Subcutaneous abdominal adipose tissue (tissue), 5 donors: ENCODE measurements around the gene ADAMTS17.

ENCODE experiments used
- H3K27ac ChIP-seq: one replicate; pipeline ENCODE4 v1.7.0; 2013; ENCODE audit warnings: low read depth, mild to moderate bottlenecking, inconsistent platforms, low read length, moderate library complexity
- H3K27me3 ChIP-seq, 5 donors: one replicate each; pipeline ENCODE4 v1.7.0; 2013; ENCODE audit warnings: low read length in 5 of 5, inconsistent platforms in 1 of 5; ENCODE audit not compliant: control insufficient read depth in 5 of 5, insufficient read depth in 4 of 5
- H3K36me3 ChIP-seq, 5 donors: one replicate each; pipeline ENCODE4 v1.7.0; 2013; ENCODE audit warnings: low read length in 5 of 5; ENCODE audit not compliant: control insufficient read depth in 5 of 5, insufficient read depth in 5 of 5
- H3K4me1 ChIP-seq, 5 donors: one replicate each; pipeline ENCODE4 v1.7.0; 2013; ENCODE audit warnings: low read length in 5 of 5, mild to moderate bottlenecking in 3 of 5, moderate library complexity in 1 of 5; ENCODE audit not compliant: control insufficient read depth in 5 of 5, insufficient read depth in 5 of 5
- H3K4me3 ChIP-seq, 5 donors: one replicate each; pipeline ENCODE4 v1.7.0; 2013; ENCODE audit warnings: low read length in 5 of 5, low read depth in 1 of 5
- H3K9ac ChIP-seq, 5 donors: one replicate each; pipeline ENCODE4 v1.7.0; 2013; ENCODE audit warnings: low read length in 5 of 5, mild to moderate bottlenecking in 4 of 5, moderate library complexity in 3 of 5
- H3K9me3 ChIP-seq, 5 donors: one replicate each; pipeline ENCODE4 v1.7.0; 2013; ENCODE audit warnings: low read length in 5 of 5; ENCODE audit not compliant: control insufficient read depth in 5 of 5
- donor health status: healthy.
- donor health status: healthy.
- donor health status: healthy.
- donor health status: healthy.
- donor health status: healthy.

The ADAMTS17 gene

DNA sequence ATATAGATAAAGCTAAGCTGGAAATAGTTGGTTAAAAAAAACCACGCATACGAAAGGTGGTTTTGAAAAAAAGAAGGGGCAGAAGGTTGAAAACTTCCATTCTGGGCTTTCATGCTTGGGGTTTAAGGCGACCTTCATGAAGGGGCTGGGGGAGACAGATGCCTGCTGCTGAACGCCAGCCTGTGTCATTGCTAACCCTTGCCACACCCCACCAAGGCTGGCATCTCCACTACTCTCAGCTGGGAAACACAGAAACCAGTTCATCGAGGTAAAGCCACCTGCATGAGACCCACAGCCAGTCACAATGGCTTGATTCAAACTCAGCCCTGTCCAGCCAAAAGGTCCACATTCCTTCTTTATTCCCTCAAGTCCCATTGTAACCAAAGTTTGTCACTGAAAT, 78.7 kb downstream of the ADAMTS17 start:
- Histone ChIP-seq H3K36me3 (peaks cover 0 to 3% (median 0%) of the 10 kb centered on the region in 5 donors), H3K4me3 (no peak overlapping the region), H3K9me3 (no peaks in the 10 kb centered on the region), H3K9ac (no peak overlapping the region), H3K4me1 (no peaks in the 10 kb centered on the region), H3K27me3 (no peaks in the 10 kb centered on the region), H3K27ac (no peak overlapping the region)

GRCh38 chr15:100261302-100262240, 80.2 kb downstream of the ADAMTS17 start:
- no peak overlapping the region for H3K4me3 ChIP-seq
- H3K9me3 ChIP-seq: no peaks in the 10 kb centered on the region

DNA sequence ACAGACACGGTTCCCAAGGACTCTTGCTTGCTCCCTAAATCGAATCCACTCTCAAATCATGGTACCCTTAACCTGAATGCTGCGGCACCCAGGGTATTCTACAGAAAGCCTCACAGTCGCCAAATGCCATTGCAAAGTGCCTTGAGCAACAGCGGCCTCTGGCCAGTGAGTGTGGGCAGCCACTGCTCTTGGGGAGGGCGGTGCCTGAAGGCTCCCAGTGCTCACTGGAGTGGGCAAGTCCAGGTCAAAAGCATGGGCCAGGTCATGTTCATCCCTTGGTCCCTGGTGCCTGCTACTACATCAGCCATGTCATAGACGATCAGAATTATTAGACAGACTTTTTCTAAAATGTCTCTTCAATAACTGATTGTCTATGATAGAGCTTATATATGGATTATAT, 82.5 kb downstream of the ADAMTS17 start:
- peaks cover 0 to 3% (median 0%) of the 10 kb centered on the region in 5 donors for H3K36me3 ChIP-seq
- no peak overlapping the region for H3K4me3 ChIP-seq
- no peaks in the 10 kb centered on the region for H3K4me1 ChIP-seq
- no peaks in the 10 kb centered on the region for H3K27me3 ChIP-seq
- no peak overlapping the region for H3K27ac ChIP-seq
- H3K9me3 ChIP-seq: no peaks in the 10 kb centered on the region
- no peak overlapping the region for H3K9ac ChIP-seq

More at GRCh38 chr15:100261302-100262240, 80.2 kb downstream of the ADAMTS17 start:
- no peaks in the 10 kb centered on the region for H3K4me1 ChIP-seq
- H3K27me3 ChIP-seq: no peaks in the 10 kb centered on the region
- peaks cover 0 to 3% (median 0%) of the 10 kb centered on the region in 5 donors for H3K36me3 ChIP-seq
- H3K9ac ChIP-seq: no peak overlapping the region
- no peak overlapping the region for H3K27ac ChIP-seq

DNA sequence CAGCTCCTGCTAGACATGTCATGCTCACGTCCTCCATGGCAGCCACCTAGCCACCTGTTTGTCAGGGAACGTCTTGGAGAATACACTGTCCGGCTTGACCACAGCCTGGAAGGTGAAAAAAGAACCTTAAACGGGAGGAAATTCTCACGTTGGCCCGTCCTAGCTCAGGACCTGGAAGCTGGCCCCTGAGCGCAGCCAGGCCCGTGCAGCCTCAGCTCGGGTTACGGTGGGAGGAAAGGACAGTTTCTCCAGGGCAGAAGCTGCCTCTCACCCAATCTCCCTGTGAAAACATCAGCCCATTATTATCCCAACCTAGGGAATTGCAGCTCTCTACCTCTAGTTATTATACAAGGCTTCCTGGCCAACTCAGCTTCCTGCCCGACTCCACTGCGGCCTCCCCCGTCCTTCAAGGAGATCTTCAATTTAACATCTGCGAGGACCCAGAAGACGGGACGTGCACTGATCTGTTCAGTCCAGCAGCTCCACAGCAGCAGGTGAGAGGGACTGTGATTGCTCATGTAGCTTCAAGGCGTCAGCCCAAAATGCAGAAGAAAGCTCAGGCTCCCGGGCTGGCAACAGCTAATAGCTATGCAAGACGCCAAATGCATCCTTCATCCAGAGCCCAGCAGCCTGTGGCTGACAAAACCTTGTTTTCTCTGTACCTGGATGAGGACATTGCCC, 84.7 kb downstream of the ADAMTS17 start:
- Histone ChIP-seq H3K36me3 (peaks cover 0 to 3% (median 0%) of the 10 kb centered on the region in 5 donors), H3K27ac (no peak overlapping the region), H3K27me3 (no peaks in the 10 kb centered on the region), H3K9me3 (no peaks in the 10 kb centered on the region), H3K4me3 (no peak overlapping the region), H3K4me1 (no peaks in the 10 kb centered on the region), H3K9ac (no peak overlapping the region)

DNA sequence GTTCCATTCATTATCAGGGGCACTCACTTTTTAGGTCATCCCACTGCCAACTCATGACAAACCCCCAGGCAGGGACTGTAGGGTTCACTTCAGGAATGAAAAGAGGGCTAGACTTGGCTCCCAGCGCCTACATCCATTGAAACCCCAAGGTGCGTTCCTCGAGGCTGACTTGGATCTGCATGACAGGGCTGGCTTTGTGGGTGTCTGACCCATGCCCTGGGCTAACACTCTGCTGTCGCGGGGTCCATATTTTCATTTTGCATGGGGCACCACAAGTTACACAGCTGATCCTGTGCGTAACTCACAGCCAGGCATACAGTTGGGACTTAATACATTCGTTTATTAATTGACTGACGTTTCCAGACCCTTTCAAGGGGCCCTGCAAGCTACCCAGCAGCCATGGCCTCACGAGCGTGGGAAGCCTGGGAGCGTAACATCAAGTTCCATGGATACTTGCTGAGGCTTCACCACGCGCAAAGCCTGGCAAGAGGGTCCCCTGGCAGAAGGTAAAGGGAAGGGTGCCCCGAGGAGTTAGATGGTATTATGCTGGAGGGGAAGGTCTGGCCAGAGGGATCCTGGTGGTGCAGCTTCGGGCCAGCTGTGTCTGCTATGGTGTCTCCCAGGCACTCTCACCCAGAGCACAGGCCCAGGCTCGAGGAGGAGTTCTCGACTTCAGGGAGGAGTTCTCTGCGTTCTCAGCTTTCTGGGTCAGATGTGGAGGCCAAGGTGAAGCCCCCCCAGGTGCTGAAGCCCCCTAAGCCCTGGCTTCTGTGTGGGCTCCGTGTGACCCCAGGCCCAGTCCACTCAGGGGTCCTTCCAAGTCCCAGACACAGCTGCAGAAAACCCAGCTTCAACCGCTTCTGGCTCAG, 85.4 kb downstream of the ADAMTS17 start:
- Histone ChIP-seq H3K36me3 (peaks cover 0 to 3% (median 0%) of the 10 kb centered on the region in 5 donors), H3K4me3 (no peak overlapping the region), H3K4me1 (no peaks in the 10 kb centered on the region), H3K9me3 (no peaks in the 10 kb centered on the region), H3K9ac (no peak overlapping the region), H3K27me3 (no peaks in the 10 kb centered on the region), H3K27ac (no peak overlapping the region)

DNA sequence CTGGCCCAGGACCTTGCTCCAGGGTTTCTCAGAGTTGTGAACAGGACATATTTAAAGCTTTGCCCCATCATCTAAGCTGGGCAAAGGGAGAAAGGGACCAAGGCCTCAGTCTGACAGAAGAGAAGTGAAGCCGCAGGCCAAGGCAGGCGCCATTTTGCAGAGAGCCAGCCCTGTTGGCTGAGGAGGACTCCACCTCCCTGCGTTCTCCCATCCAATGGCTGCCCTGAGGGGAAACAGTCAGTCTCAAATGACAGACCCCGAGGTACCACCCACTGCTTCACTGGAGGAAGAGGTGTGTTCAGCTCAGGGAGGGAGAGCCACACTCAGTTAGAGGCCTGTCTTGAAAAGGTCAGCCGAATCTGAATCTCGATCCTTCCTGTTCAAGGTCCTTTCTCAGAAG, 86.1 kb downstream of the ADAMTS17 start:
- Histone ChIP-seq H3K4me1 (no peaks in the 10 kb centered on the region), H3K27ac (no peak overlapping the region), H3K4me3 (no peak overlapping the region), H3K27me3 (no peaks in the 10 kb centered on the region), H3K9me3 (no peaks in the 10 kb centered on the region), H3K9ac (no peak overlapping the region), H3K36me3 (no peaks in the 10 kb centered on the region)

GRCh38 chr15:100254691-100255090, 87.1 kb downstream of the ADAMTS17 start:
- Histone ChIP-seq H3K9me3 (no peaks in the 10 kb centered on the region), H3K36me3 (no peaks in the 10 kb centered on the region), H3K4me1 (no peaks in the 10 kb centered on the region), H3K27ac (no peak overlapping the region), H3K4me3 (no peak overlapping the region), H3K9ac (no peak overlapping the region), H3K27me3 (no peaks in the 10 kb centered on the region)

DNA sequence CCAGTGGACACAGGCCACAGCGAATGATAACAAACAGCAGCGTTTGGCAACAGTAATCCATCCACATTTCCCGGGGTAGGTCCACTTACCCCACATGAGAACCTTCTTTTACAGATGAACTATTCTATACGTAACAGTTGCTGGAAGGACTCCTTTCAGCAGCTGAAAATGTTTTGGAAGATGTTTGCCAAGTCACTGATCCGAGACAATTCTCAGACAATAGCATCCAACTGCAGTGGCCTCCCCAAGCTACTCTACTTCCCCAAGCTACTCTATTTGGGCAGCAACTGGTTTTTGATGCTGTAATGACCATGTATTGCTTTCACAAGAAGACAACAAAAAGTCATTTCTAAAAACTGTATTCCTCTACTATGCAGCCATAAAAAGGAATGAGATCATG, 87.5 kb downstream of the ADAMTS17 start:
- H3K4me3 ChIP-seq: no peak overlapping the region
- H3K27ac ChIP-seq: no peak overlapping the region
- no peaks in the 10 kb centered on the region for H3K4me1 ChIP-seq
- no peaks in the 10 kb centered on the region for H3K27me3 ChIP-seq
- H3K36me3 ChIP-seq: no peaks in the 10 kb centered on the region
- H3K9ac ChIP-seq: no peak overlapping the region
- H3K9me3 ChIP-seq: no peaks in the 10 kb centered on the region

DNA sequence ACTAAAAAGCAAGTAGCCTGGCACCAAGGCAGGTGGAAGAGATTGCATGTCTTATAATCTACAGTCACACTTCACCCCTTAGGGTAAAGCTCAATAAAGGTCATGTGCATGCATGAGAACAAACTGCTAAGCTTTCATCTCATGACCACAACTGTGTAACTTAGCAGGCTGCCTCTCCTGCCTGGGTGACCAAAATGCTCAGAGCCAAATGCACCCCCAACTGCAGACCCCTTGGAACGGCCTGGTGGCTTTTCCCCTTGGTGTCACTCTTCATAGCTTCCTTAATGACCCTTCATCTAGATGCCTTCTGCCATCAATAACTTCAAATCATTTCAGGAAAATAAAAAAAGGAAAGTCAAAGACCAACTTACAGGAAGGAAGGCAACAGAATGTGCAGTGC, 88.1 kb downstream of the ADAMTS17 start:
- H3K9me3 ChIP-seq: no peaks in the 10 kb centered on the region
- H3K36me3 ChIP-seq: no peaks in the 10 kb centered on the region
- no peak overlapping the region for H3K4me3 ChIP-seq
- no peak overlapping the region for H3K9ac ChIP-seq
- H3K4me1 ChIP-seq: no peaks in the 10 kb centered on the region
- H3K27me3 ChIP-seq: no peaks in the 10 kb centered on the region
- H3K27ac ChIP-seq: no peak overlapping the region
